Vagina (tissue), 2 donors: Measurements from ENCODE around the gene AFF3.

Experiments used
- CTCF ChIP-seq, 3 experiments: fragments of 450-650 bp in 2 of 3; fragments of 200-600 bp in 1 of 3; sonication (generic) in 1 of 3; IDR thresholded peaks; one replicate each; pipeline ENCODE4 v1.5.1; 2017 to 2019; ENCODE audit warnings: antibody characterized with exemption in 3 of 3, mild to moderate bottlenecking in 2 of 3, moderate library complexity in 2 of 3
- POLR2A ChIP-seq, 2 donors: fragments of 450-650 bp; IDR thresholded peaks; one replicate each; pipeline ENCODE4 v1.6.1; 2017; ENCODE audit warnings: antibody characterized with exemption in 2 of 2, mild to moderate bottlenecking in 2 of 2, moderate library complexity in 2 of 2
- POLR2AphosphoS5 ChIP-seq, 2 donors: sonication (generic); formaldehyde crosslinking; IDR thresholded peaks; one replicate each; pipeline ENCODE4 v1.9.0; 2017; ENCODE audit warnings: antibody characterized with exemption in 2 of 2, mild to moderate bottlenecking in 2 of 2, low read depth in 1 of 2; ENCODE audit not compliant: insufficient read depth in 1 of 2

DNA sequence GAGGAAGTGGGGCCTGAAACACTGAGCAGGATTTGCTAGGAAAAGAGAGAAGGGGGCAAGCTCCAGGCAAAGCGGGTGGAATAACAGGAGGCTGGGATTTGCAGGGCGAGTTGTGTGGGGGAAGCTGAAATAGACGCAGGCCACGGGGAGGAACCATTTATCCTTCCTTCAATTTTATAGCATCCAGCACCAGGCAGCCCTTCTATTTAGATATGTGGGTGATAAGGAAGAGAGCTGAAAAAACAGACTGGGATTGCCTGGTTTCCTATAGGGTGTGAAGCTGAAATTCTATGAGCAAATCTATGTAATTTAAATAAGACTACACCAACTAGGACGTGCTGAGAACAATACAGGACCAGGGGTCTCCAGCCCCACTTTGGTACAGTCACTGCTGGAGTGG, 520.6 kb downstream of the AFF3 start:
- no peak for TF ChIP-seq CTCF (IDR thresholded peaks at IDR 0.05)
- no peak for TF ChIP-seq POLR2AphosphoS5 (IDR thresholded peaks at IDR 0.05; ENCODE audit: insufficient read depth in 1 of 2, low read depth in 1 of 2)
- no peak for TF ChIP-seq POLR2A (IDR thresholded peaks at IDR 0.05)
